UCSD-AML1 (cell line): ENCODE results near the gene LEMD1.
"Not testable (repeated sequence)": the region's sequence is repeated elsewhere in the genome, so short reads cannot be mapped to it uniquely, and the experiment has no call there.

ENCODE experiments used
- DNase-seq: peaks from one replicate; lab custom pipeline; 2025; ENCODE audit not compliant: unreplicated experiment; lab: John Stamatoyannopoulos, UW

Gene LEMD1

DNA sequence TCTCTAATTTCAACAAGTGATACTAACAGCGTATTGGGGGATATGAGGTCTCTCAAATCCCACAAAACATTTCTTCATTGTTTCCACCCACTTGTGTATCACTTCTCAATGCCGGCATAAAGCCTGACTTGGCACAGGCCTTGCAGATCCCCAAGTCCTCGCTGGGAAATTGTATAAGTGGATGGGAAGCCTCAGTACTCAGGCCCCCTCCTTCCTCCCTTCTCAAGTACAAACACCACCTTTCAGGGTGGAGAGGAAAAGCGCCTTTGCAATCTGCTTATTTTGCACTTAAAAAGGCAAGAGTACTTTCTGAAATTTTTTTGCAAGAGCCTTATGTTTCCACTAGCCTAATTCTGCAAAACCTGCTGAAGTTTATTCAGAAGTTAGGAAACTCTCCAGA, 39.3 kb downstream of the LEMD1 start:
- DNase-seq = no peak

DNA sequence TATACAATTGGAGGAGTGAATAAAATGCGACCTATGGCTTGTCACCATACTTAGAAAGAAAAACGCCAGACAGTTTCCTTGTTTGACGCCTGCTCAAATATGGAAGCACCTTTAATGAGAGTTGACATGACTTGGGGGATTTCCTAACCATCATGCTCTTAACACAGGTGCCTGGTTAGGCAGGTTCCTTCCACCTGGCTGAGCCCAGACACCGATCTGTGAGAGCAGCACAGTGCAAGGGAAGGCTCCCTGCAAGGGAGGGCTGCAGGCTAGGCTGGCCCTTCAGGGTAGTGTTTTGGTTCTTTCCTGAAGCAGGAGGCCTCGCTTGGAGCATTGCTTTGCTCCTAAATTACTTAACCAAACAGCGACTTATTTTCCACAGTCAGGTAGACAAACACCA, 40.6 kb downstream of the LEMD1 start:
- no peak for DNase-seq

DNA sequence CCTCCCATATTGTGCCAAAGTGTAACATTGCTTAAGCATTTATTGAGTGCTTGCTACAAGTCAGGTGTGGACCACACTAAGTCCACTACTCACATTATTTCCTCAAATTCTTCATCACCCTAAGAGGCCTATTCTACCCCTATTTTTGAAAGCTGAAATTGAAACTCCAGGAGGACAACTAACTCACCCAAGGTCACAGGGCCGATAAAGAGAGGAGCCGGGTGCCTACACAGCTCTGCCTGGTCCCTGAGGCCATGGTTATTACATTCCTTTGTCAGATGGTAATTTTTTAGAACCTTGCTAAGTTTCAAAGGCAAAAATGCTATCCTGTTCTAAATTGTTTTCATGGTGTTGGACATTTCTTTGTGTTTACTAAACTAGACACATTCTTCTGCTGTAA, 41.0 kb downstream of the LEMD1 start:
- no peak for DNase-seq

DNA sequence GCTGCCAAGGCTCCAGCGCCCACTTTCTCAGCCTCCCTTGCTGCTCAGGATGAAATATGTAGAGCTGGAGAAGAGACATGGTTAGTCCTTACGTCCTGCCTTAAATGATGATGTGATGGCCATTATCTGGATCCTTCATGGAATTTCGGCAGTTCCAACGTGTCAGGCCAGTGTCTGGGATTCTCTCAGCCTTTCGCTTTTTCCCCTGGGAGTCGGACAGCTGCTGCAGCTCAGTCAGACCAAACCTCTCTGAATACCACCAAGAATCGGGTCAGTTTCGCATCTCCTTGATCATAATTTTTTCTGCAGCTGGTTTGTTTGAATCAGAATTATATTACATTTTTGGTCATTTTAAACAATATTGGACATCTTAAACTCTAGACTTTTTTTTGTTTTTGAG, 42.8 kb downstream of the LEMD1 start:
- DNase-seq = no peak

DNA sequence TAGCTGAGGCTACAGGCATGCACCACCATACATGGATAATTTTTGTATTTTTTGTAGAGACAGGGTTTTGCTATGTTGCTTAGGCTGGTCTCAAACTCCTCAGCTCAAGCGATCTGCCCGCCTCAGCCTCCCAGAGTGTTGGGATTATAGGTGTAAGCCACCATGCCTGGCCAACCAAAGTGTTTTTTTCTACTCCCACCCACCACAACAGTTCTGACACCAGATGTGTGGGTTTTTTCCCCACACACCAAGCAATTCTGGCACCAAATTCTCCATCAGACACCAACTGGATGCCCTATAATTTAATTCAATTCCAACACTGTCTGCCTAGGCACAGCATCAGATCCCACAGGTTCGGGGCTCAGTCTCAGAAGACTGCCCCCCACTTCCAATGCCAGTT, 44.5 kb downstream of the LEMD1 start:
- DNase-seq = no peak

DNA sequence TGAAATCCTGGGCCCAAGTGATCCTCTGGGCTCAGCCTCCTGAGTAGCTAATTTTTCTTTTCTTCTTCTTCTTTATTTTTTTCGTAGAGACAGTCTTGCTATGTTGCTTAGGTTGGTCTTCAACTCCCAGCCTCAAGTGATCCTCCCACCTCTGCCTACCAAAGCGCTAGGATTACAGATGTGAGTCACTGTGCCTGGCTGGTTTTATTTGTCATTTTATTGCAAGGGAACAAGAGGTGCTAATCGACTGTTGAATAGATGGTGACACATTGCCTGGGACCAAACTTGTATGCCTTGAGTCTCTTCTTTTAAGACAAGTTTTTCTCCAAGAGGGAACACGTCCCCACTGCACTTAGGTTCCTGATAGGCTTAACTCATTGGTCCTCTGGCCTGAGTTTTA, 45.1 kb downstream of the LEMD1 start:
- no peak for DNase-seq

DNA sequence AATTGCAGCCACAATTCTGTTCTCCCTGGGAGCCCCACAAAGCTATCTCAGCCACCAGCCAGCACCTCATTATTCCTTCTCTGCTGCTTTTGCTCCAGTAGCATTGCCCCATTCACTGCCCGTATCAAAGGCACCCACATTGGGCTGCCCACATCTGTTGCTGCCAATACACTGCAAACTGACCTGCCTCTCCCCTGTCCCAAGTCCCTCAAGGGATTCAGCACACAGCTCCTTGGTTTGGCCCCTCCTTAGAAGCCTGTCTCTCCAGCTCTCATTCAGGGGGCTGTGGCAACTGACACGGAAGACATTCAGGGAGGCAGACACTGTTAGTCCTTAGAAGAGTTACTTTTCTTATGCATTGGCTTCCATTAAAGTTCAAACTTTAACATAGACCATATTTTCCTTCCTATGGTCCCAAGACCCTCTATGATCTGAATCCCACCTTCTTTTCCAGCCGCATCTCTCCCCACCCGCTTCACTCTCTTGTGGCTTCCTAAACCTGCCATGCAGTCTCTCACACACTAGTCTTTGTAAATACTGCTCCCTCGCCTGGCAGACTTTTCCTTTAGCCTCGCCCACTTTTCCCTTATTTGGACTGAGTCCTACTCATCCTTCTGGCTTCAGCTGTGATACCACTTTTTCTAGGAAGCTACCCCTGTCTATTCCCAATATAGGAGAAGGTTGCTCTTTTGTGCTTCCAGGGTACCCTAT, 45.9 kb downstream of the LEMD1 start:
- no peak for DNase-seq

DNA sequence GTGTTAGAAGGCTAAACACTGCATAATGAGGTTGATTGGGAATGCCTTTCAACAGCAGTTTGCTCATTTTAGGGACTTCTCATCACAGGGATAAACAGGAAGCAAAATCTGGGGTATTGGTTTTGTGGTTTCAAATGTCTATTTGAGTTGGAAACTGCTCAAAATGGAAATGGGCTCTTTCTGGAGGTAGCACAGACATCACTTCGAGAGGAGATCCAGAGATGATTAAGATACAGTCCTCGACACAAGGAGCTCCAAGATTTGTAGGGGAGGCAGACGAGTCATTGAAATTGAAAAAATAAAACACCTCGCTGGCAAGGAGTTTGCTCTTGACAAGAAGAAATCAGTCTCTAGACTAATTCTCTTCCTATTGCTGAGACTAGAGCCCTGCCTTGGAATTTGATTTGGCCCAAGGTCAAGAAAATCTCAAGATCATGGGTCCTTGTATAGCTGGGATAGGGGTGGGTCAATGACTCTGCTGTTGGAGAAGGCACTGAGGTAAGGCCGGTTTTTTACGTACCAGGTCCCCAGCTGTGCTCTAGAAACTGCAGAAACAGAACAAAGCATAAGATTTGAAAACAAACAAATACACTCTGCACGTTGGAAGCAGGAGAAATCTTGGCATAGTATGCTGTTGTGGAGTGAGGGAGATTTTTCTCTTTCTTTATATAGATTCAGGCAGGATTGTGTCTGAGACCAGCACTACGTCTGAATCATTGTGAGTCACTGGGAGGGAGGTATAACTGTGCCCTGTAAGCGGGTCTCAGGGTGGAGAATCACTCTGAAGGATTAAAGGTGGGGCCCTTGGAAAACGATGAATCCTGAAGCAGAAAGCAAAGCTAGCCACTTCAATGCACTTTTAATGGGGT, 47.4 kb downstream of the LEMD1 start:
- no peak for DNase-seq

DNA sequence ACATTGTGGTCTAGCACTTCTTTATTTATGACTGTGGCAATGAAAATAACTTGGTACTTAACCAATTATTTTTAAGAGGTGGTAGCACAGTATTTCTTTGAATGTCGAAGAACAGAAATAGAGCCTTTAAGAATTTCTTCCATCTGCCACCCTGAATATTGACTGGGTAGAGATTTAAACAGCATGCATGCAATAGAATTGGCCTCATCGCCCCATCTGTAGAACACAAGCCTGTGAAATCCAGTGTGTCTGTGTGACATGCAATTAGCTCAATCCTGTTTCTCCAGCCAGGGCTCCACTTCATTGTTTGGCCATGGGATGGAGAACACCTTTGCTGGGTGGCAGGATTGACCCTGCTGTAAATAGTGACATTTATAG, 48.1 kb downstream of the LEMD1 start:
- DNase-seq = no peak

DNA sequence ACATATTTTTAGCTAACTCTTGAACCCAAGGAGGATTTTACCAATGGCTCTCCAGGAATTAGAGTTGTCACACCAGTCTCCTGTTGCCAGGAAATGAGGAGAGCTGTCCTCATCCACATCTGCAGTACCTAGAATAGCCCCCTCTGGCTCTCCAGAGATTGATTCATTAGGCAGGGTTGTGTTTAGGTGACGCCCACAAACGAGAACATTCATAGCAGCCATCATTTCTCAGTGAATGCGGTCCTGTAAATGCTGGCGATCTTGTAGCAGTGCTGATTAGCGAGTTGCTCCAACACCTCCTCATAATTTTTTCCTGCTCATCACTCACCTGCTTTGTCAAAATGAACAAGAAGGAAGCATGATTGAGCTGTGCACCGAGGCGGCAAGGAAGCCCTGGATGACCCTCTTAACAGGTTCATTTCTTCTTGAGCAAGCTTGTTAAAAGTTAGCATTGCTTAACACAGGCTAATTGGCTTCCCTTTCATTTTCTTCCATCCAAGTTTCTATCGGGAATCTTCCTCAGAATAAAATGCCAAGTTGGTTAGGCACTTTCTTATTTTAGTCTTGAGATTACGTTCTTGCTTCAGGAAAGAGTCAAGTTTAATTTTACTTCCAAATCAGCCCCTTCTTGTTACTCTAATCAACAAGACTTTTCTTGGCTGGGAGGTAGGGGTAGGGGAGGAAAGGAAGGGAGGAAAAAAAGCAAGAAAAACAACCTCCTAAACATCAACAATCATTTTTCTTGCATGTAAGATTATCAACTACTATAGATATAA, 48.6 kb downstream of the LEMD1 start:
- no peak for DNase-seq

DNA sequence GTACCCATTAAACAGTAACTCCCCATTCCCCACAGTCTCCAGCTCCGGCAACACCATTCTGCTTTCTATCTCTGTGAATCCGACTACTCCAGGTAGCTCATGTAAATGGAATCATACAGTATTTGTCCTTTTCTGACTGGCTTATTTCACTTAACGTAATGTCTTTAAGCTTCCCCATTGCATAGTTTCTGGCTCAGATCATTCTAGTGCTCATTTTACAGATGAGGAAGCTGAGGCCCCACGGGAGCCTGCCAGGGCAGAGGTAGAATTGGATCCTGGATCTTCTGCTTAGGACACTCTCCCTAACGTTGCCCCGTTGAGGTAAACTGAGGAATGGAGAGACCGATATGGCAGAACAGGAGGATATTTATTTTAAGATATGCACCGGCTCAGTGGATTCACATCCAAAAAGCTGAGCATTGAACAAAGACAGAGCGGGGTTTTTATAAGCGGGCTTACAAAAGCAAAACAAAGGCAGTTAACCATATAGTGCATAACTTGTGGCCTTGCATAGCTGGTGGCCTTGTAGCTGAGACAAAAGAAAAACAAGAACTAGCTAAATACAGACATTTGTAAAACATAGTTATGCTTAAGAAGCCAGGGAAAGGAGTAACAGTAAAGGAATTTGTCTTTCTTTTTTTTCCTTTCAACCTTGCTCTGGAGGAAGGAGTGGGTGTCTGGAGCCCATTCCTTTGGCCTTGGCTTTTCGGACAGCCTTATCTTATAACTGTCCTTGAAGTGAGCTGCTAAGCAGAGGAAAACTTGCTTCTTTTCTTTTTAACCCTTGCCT, 49.8 kb downstream of the LEMD1 start:
- no peak for DNase-seq

DNA sequence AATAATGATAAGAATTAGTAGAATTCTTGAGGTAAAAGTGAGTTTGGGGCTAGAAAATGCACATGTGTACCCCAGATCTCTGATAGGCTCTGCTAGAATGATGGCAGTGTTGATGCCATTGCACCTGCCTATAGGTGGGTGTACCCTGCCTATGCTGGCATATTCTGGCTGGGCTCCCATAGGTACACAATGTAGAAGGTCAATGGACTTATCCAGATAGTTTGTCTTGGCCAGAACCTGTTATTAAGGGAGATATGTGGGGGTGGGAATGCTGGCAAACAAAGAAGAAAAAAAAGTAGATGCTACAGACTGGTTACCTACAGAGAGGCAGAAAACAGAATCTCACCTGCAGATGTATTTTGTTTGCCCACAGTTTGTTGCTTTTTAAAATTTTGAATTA, 51.1 kb downstream of the LEMD1 start:
- DNase-seq = no peak

DNA sequence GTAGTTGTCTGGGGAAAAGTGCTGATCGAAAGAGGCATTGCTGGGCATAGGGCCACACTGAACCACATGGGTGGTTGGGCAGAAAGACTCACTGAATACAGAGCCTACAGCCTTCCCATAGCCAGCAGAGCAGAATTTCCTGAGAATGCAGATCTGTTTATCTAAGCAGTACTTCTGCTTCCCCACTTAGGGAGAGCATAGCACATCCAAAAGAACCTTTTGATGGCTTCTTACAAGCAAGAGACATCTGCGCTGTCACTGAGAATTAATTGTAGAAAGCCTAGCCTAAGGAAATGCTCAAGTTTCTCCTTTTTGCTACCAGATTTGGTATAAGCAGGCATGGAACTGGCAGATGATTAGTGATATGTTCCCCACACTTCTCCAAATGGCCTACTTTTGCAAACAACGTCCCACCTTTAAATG, 52.1 kb downstream of the LEMD1 start:
- DNase-seq = no peak

DNA sequence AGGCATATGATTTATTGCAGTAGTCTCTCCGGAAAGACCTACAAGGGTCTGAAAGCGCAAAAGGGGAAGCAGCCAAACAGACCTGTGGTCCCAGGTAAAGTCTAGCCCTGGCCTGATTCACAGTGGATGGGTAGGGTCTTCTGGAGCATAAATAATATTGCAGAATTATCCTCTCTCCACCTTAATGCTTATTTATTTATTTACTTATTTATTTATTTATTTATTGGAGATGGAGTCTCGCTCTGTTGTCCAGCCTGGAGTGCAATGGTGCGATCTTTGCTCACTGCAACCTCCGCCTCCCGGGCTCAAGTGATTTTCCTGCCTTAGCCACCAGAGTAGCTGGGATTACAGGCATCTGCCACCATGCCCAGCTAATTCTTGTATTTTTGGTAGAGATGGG, 53.4 kb downstream of the LEMD1 start:
- DNase-seq = no peak

DNA sequence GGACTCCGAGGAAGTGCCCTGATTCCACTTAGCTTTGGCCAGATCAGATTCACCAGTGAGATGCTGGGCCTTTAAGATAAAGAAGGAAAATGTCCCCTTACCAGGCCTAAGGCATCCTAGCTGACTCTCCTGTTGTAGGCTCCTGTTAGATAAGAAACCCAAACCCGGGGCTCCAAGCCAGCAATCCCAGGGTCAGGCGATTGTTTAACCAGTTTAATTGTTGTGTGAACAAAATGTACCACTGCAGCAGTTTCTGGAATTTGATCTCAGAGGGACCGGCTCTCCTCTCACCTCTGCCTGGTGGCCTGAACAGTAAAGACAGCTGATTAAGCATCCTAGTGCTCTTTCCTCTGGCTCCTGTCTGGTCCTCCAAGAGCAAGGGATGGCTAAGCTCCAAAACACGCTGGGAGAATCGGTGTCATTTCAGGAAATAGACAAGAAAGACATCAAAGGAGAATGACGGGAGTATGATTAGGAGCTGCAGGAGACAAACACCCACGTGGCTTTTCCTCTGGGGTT, 55.9 kb downstream of the LEMD1 start:
- DNase-seq = no peak

DNA sequence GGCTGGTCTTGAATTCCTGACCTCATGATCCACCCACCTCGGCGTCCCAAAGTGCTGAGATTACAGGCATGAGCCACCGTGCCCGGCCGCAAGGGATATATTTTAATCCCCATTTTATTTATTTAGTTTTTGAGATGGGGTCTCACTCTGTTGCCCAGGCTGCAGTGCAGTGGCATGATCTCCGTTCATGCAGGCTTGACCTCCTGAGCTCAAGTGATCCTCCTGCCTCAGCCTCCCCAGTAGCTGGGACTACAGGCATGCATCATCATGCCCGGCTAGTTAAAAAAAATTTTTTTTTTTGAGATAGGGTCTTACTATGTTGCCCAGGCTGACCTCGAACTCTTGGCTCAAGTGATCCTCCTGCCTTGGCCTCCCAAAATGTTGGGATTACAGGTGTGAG, 56.8 kb downstream of the LEMD1 start:
- not testable (repeated sequence) for DNase-seq

DNA sequence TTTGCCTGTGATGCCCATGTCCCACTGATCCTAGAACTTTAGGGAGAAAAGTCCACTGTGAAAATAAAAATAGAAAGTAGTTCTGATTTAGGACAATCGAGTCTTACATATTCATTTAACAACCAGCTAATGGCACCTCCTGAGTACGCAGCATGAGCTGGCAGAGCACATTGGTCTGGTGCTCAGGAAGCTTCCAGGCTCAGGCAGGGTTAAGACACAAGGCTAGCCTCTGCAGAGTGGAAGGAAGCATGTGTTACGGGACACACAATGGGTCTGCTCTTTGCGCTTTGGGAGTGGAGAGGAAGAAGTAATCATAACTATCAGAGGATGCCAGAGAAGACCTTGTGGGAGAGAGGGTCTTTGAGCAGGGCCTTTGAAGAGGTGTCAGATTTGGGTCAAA, 61.0 kb downstream of the LEMD1 start:
- DNase-seq = no peak

DNA sequence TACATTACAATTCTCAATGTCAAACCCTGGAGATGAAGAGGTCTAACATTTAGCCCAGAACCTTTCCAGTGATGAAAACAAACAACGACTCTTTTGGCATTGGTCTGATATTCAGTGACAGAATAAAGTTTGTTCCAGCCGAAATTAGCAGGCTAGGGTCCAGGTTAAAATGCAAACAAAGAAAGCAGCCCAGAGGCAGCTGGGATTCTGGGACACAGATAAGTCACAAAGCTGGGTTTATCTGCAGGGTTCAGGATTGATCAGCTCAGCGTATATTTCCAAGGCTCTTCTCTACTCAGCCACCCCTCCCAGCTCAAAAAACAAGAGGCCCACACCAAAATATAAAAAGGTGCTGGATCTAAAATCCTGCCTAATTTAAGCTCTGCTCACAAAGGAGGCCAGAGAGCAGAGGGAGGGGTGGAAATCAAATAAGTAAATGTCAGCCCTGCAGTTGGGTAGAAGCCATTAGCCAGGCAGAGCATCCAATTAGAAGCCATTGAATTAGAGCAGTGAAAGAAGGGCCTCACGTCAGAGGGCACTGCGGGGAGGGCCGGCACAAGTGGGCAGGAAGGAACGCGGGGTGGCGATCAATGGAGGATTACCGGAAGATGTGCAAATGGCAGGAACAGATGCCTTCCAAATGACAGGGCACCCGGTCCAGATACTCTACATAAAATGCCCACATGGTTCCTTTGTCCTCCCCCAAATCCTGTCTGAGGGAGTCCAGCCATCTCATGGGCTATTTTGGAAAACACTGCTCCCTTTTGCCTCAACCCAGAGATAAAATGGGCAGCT, 61.9 kb downstream of the LEMD1 start:
- DNase-seq = no peak

DNA sequence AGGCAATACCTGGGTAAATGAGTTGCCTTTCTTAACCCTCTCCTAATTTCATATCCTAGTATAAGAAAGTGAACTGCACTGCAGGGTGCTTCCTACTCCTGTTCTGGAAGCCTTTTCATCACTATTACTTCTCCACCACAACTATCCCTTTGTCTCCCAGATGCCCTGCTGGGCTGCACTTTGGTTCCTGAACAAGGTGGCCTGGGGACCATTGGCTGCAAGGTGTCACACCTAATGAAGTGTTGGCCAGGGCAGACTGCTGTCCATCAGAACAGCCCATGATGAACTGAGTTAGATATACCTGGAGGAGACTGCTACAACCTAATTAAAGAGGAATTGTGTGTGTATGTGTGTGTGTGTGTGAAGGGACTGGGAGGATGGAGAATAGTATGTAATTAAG, 63.3 kb downstream of the LEMD1 start:
- DNase-seq = no peak

DNA sequence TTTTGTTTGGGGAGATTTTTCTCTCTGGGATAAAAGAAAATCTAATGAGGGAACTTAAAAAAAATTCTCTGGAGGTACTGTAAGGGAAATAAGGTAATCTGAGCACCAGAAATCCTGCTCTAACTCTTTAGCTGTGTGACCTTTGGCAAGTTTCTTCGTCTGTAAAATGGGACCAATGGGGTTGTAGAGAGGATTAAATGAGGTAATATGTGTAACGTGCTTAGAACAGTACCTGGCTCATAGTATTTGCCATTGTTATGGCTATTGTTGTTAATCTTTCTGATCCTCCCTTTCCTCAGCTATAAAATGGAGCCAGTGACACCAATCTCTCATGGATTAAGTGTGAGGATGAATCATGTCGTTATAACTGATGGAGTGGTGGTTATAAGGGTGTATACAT, 64.3 kb downstream of the LEMD1 start:
- DNase-seq = no peak
